Measurements from ENCODE around the gene SCAMP2. TPM values are rescaled to one million over a fixed set of nuclear protein-coding genes. Genes with fewer than 3 reads are reported as not detected.

The SCAMP2 gene
- total RNA-seq, 1 experiment from 2014 or later, result 30.1 TPM

GRCh38 chr15:74870436-74871215 lies 2.5 kb downstream of the SCAMP2 start:
- 0 out of 2 replicates have a peak, but pooled peaks cover 3% of the 10 kb centered on the region for H3K36me3 ChIP-seq (ENCODE audit: low read depth, low read length)
- peaks cover 10% of the 10 kb centered on the region; the same call in 1 of the 2 replicates for H4K20me1 ChIP-seq (ENCODE audit: low read length)
- H3K4me1 ChIP-seq (ENCODE audit: insufficient read depth, low read length), result peaks cover 21% of the 10 kb centered on the region
- no peak for DNase-seq
- intact Hi-C loops (cut with micrococcal nuclease), result no loop called here
- no peaks in the 10 kb centered on the region for H3K27me3 ChIP-seq (ENCODE audit: low read length)
- H3K9ac ChIP-seq (ENCODE audit: low read length), result no peak overlapping the region
- ChIA-PET POLR2A (ENCODE audit: unreplicated experiment) (no interaction called here), CTCF (no interaction called here)
- H3K9me2 ChIP-seq (replicated peaks; ENCODE audit: low read length), result no peaks in the 10 kb centered on the region
- no peaks in the 10 kb centered on the region for H3F3A ChIP-seq (ENCODE audit: low read length, unreplicated experiment)
- TF ChIP-seq EZH2phosphoT487 (IDR thresholded peaks at IDR 0.05; ENCODE audit: borderline replicate concordance, low read length), result no peak
- no peak for TF ChIP-seq EZH2 (IDR thresholded peaks at IDR 0.05; ENCODE audit: low read length, unreplicated experiment)
- TF ChIP-seq CTCF (conservative IDR thresholded peaks at IDR 0.05; ENCODE audit: low read depth, low read length), result no peak
- no peak for ATAC-seq
- BruUV-seq (replicated peaks), result no TSS peak
- H2AFZ ChIP-seq (ENCODE audit: low read length), result no peak overlapping the region
- H3K79me2 ChIP-seq (ENCODE audit: low read length), result peaks cover 68% of the 10 kb centered on the region
- no peak overlapping the region for H3K27ac ChIP-seq (ENCODE audit: low read length)
- no peak overlapping the region for H3K4me3 ChIP-seq (ENCODE audit: low read length)
- H3K4me2 ChIP-seq (ENCODE audit: low read length), result peak overlapping the region; percentile 18; the same call in 1 of the 2 replicates
- H3K9me3 ChIP-seq (ENCODE audit: low read length), result no peaks in the 10 kb centered on the region

GRCh38 chr15:74869726-74870407 lies 3.3 kb downstream of the SCAMP2 start:
- TF ChIP-seq EZH2 (IDR thresholded peaks at IDR 0.05; ENCODE audit: low read length, unreplicated experiment) (no peak), CTCF (conservative IDR thresholded peaks at IDR 0.05; ENCODE audit: low read depth, low read length) (no peak), EZH2phosphoT487 (IDR thresholded peaks at IDR 0.05; ENCODE audit: borderline replicate concordance, low read length) (no peak)
- ATAC-seq (no peak), DNase-seq (no peak)
- Histone ChIP-seq H3K9ac (ENCODE audit: low read length) (no peak overlapping the region), H2AFZ (ENCODE audit: low read length) (no peak overlapping the region), H3K4me2 (ENCODE audit: low read length) (peak overlapping the region; percentile 13; the same call in 1 of the 2 replicates), H3K4me1 (ENCODE audit: insufficient read depth, low read length) (peaks cover 27% of the 10 kb centered on the region), H3K27ac (ENCODE audit: low read length) (no peak overlapping the region), H3K27me3 (ENCODE audit: low read length) (no peaks in the 10 kb centered on the region), H3F3A (ENCODE audit: low read length, unreplicated experiment) (no peaks in the 10 kb centered on the region), H3K36me3 (ENCODE audit: low read depth, low read length) (0 out of 2 replicates have a peak, but pooled peaks cover 3% of the 10 kb centered on the region), H3K79me2 (ENCODE audit: low read length) (peaks cover 72% of the 10 kb centered on the region), H3K9me2 (replicated peaks; ENCODE audit: low read length) (no peaks in the 10 kb centered on the region), H3K4me3 (ENCODE audit: low read length) (no peak overlapping the region), H4K20me1 (ENCODE audit: low read length) (peaks cover 10% of the 10 kb centered on the region; the same call in 1 of the 2 replicates), H3K9me3 (ENCODE audit: low read length) (no peaks in the 10 kb centered on the region)
- intact Hi-C loops (cut with micrococcal nuclease), result no loop called here
- BruUV-seq (replicated peaks), result no TSS peak
- POLR2A ChIA-PET (ENCODE audit: unreplicated experiment), result no interaction called here
- CTCF ChIA-PET, result no interaction called here

GRCh38 chr15:74869372-74869725 lies 3.8 kb downstream of the SCAMP2 start:
- DNase-seq (no peak), ATAC-seq (no peak)
- ChIA-PET CTCF (no interaction called here), POLR2A (ENCODE audit: unreplicated experiment) (no interaction called here)
- Histone ChIP-seq H3K9me2 (replicated peaks; ENCODE audit: low read length) (no peaks in the 10 kb centered on the region), H4K20me1 (ENCODE audit: low read length) (peaks cover 10% of the 10 kb centered on the region; the same call in 1 of the 2 replicates), H3K79me2 (ENCODE audit: low read length) (peaks cover 77% of the 10 kb centered on the region), H3K27me3 (ENCODE audit: low read length) (no peaks in the 10 kb centered on the region), H2AFZ (ENCODE audit: low read length) (no peak overlapping the region), H3K4me1 (ENCODE audit: insufficient read depth, low read length) (peaks cover 32% of the 10 kb centered on the region), H3K4me2 (ENCODE audit: low read length) (no peak overlapping the region), H3F3A (ENCODE audit: low read length, unreplicated experiment) (no peaks in the 10 kb centered on the region), H3K9me3 (ENCODE audit: low read length) (no peaks in the 10 kb centered on the region), H3K4me3 (ENCODE audit: low read length) (no peak overlapping the region), H3K9ac (ENCODE audit: low read length) (no peak overlapping the region), H3K36me3 (ENCODE audit: low read depth, low read length) (0 out of 2 replicates have a peak, but pooled peaks cover 3% of the 10 kb centered on the region), H3K27ac (ENCODE audit: low read length) (no peak overlapping the region)
- TF ChIP-seq EZH2 (IDR thresholded peaks at IDR 0.05; ENCODE audit: low read length, unreplicated experiment) (no peak), EZH2phosphoT487 (IDR thresholded peaks at IDR 0.05; ENCODE audit: borderline replicate concordance, low read length) (no peak)
- no TSS peak for BruUV-seq (replicated peaks)
- intact Hi-C loops (cut with micrococcal nuclease), result no loop called here
